ENCODE data around the gene GAB1. TPM values are rescaled to one million over a fixed set of nuclear protein-coding genes. Genes with fewer than 3 reads are reported as not detected.
A peak's percentile ranks its signal among the peaks of the same experiment; 100 is the strongest.

The GAB1 gene
- total RNA-seq, 1 experiment from 2014 or later = 15.3 TPM

GRCh38 chr4:143354990-143355389, 18.3 kb downstream of the GAB1 start:
- Histone ChIP-seq H4K5ac (ENCODE audit: insufficient read length, low read depth, low read length) (no peak overlapping the region), H3K9me3 (ENCODE audit: control insufficient read depth, low read depth, low read length) (no peaks in the 10 kb centered on the region), H3K9ac (ENCODE audit: extremely low read depth, insufficient read length, low read length) (no peak overlapping the region), H4K8ac (replicated peaks; ENCODE audit: insufficient read length, low read depth, low read length) (no peak overlapping the region), H2BK15ac (ENCODE audit: low read depth, low read length) (no peak overlapping the region), H3K56ac (ENCODE audit: insufficient read length, low read depth, low read length) (no peak overlapping the region), H3K23ac (ENCODE audit: insufficient read length, low read depth, low read length) (no peak overlapping the region), H3K4me2 (ENCODE audit: insufficient read depth, insufficient read length, low read length) (no peak overlapping the region), H2BK20ac (ENCODE audit: low read depth, low read length, poor library complexity, severe bottlenecking) (no peak overlapping the region), H3K27ac (ENCODE audit: insufficient read length, low read depth, low read length) (peak overlapping the region; percentile 63), H3K14ac (ENCODE audit: insufficient read depth, low read length) (no peak overlapping the region), H2BK12ac (ENCODE audit: insufficient read length, low read depth, low read length) (no peak overlapping the region), H4K91ac (ENCODE audit: insufficient read length, low read depth, low read length) (no peak overlapping the region), H2AK5ac (ENCODE audit: insufficient read length, low read length) (no peak overlapping the region), H3K18ac (ENCODE audit: insufficient read length, low read depth, low read length) (no peak overlapping the region), H3T11ph (ENCODE audit: low read length) (no peak overlapping the region), H3K79me1 (ENCODE audit: insufficient read depth, low read depth, low read length, poor library complexity, severe bottlenecking) (peaks cover 3% of the 10 kb centered on the region), H3K79me2 (ENCODE audit: insufficient read depth, low read length) (0 out of 2 replicates have a peak, but pooled peaks cover 1% of the 10 kb centered on the region), H3K27me3 (ENCODE audit: insufficient read depth, low read length) (no peaks in the 10 kb centered on the region), H4K20me1 (ENCODE audit: control insufficient read depth, insufficient read depth, insufficient read length) (no peaks in the 10 kb centered on the region), H3K4ac (ENCODE audit: low read depth, low read length) (no peak overlapping the region), H3K23me2 (ENCODE audit: insufficient read length, low read depth, low read length, poor library complexity, severe bottlenecking) (no peaks in the 10 kb centered on the region), H2BK120ac (ENCODE audit: low read depth, low read length, poor library complexity, severe bottlenecking) (no peak overlapping the region), H2BK5ac (ENCODE audit: insufficient read length, low read length) (no peak overlapping the region), H2AFZ (ENCODE audit: low read length) (no peak overlapping the region), H3K4me1 (ENCODE audit: insufficient read depth, low read length) (peaks cover 13% of the 10 kb centered on the region; the same call in 1 of the 2 replicates)
- no peaks in the 10 kb centered on the region; the same call in 1 of the 2 replicates for H3K27me3 Mint-ChIP-seq (ENCODE audit: low read depth)
- H3K36me3 Mint-ChIP-seq (ENCODE audit: insufficient read depth in 1 of 3, low read depth in 3 of 3) = no peaks in the 10 kb centered on the region
- no peaks in the 10 kb centered on the region for H3K9me3 Mint-ChIP-seq
- TF ChIP-seq, protein P1, sequence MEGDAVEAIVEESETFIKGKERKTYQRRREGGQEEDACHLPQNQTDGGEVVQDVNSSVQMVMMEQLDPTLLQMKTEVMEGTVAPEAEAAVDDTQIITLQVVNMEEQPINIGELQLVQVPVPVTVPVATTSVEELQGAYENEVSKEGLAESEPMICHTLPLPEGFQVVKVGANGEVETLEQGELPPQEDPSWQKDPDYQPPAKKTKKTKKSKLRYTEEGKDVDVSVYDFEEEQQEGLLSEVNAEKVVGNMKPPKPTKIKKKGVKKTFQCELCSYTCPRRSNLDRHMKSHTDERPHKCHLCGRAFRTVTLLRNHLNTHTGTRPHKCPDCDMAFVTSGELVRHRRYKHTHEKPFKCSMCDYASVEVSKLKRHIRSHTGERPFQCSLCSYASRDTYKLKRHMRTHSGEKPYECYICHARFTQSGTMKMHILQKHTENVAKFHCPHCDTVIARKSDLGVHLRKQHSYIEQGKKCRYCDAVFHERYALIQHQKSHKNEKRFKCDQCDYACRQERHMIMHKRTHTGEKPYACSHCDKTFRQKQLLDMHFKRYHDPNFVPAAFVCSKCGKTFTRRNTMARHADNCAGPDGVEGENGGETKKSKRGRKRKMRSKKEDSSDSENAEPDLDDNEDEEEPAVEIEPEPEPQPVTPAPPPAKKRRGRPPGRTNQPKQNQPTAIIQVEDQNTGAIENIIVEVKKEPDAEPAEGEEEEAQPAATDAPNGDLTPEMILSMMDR (conservative IDR thresholded peaks at IDR 0.05) = no peak
- H3K4me1 Mint-ChIP-seq = peaks cover 77 to 79% of the 10 kb centered on the region in 2 experiments
- no peak overlapping the region for H3K4me3 Mint-ChIP-seq
- no peak for DNase-seq
- H3K27ac Mint-ChIP-seq = peak overlapping the region; percentile 16 to 95 (median 95); a peak in 6 of 7 replicates
- WGBS (ENCODE audit: extremely low coverage, insufficient read length, low lambda C conversion rate) = no CpG with 5 or more reads among the region's 2 CpGs
